LNCAP (cell line): ENCODE results near the gene LRRC47.

Experiments used
- CTCF ChIP-seq: fragments of 450-650 bp; IDR thresholded peaks from 2 replicates; pipeline ENCODE4 v1.5.1; 2017; ENCODE audit warnings: mild to moderate bottlenecking

LRRC47 gene

GRCh38 chr1:3745071-3745470 lies 51.2 kb downstream of the LRRC47 start:
- TF ChIP-seq CTCF: no peak

GRCh38 chr1:3744646-3745045 lies 51.7 kb downstream of the LRRC47 start:
- no peak for TF ChIP-seq CTCF

DNA sequence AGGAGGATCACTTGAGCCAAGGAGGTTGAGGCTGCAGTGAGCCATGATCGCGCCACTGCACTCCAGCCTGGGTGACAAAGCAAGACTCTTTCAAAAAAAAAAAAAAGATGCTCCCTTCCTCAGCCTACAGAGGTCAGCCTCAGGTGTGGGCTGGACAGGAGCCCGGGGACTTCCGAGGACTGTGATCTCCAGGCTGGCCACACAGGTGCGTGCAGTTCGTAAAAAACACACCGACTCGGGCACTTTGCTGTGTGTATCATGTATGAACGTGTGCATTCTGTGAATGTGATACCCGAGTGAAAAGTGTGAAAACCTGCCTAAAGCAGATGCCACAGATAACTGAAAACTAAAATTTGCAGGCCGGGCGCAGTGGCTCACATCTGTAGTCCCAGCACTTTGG lies 52.5 kb downstream of the LRRC47 start:
- no peak for TF ChIP-seq CTCF

- TF ChIP-seq CTCF: no peak
These were observed 52.9 kb downstream of the LRRC47 start for GRCh38 chr1:3743421-3743820.

DNA sequence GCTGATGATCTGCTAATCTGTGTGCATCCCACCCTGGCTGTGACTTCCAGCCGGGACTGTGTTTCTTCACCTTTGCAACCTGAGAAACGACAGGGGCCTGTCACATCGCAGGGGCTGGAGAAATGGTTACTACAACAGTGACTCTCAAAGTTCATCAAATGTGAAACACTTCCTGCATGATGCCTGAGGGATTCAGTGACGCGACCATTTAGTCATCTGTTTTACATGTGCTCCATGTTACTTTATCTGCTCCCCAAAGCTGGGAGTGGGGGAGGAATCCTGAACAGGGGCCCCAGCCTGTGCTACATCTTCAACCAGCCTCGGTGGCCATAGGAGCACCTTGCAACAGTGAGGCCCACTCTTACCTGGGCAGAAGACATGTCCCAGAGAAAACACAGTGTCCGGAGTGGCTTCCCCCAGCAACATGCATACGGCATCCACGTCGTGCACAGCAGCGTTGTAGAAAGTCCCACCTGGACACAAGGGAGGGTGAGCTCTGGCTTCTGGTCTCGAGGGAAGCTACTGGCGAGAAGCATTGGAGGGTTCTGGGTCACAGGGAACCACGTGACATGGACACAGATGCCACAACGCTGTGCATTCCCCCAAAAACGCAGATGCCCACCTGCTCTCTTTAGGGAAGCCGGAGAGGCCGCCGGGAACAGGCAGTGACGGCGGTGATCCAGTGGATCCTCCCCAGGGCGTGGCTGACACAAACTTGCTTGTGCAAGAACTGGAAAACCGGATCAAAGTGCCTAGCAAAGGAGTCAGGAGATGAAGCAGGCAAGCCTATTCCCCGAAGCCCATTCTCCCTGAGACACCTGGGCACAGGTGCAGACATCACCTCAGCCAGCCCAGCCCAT lies 53.6 kb downstream of the LRRC47 start:
- TF ChIP-seq CTCF: no peak

- TF ChIP-seq CTCF: no peak
These were observed 54.5 kb downstream of the LRRC47 start for GRCh38 chr1:3741566-3742438.

- no peak for TF ChIP-seq CTCF
These were observed 55.5 kb downstream of the LRRC47 start for GRCh38 chr1:3740752-3741151.
